ENCODE results near the gene DNAI2.

GRCh38 chr17:74342224-74342623, 68.2 kb downstream of the DNAI2 start:
- TF ChIP-seq CTCF (IDR thresholded peaks at IDR 0.05): no peak
- no peak for TF ChIP-seq POLR2A (IDR thresholded peaks at IDR 0.05)
